Activated CD4-positive, alpha-beta T cell treated with anti-CD3 and anti-CD28 coated beads, Interleukin-2, amount 50 U/mL, for 4 hours (primary cell): ENCODE data around the gene CR1.
"Not testable (repeated sequence)": the region's sequence is repeated elsewhere in the genome, so short reads cannot be mapped to it uniquely, and the experiment has no call there.

Experiments
- DNase-seq, 2 experiments: peaks; one replicate each; pipeline ENCODE4 v3.0.0-alpha.2; 2020

CR1 gene

DNA sequence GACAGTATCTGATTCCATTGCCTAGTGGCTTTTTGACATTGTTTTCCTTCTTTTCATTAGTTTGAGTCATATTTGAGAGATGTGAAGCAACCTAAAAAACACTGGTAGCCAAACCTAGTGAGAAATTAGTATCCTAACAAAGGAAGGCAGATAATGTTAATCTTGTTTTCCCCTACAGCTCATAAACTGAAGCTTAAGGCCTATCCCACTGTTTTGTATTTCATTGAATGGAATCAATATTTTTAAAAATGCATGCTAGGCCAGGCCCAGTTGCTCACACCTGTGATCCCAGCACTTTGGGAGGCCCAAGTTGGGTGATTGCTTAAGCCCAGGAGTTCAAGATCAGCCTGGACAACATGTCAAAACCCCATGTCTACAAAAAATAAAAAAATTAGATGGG lies 150.2 kb downstream of the CR1 start:
- no peak for DNase-seq

DNA sequence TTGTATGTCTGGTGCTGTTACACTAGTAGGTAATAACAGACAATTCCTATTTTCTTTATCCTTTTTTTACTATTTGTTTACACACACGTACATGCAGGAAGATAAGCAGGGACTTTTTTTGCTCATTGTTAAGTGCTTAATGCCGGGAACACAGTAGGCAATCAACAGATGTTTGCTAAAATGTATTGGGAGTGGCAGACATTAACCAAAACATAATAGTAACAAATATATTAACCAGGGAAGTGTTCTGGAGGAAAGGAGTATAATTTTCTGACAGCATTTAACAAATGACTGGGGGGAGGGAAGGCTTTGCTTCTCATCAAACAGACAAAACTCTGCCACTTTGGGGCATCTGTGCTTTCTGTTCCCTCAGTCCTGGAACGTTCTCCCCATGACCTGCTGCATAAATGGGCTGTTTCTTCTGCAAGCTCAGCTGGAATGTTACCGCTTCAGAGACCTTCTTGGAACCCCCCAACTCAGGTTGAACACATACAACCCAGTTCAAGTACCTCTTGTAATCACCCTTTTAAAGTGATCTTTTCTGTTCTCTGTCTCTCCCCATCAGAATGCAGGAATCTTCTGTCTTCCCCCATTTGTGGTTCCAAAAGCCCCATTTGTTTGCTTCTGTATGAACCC lies 151.1 kb downstream of the CR1 start:
- no peak for DNase-seq

DNA sequence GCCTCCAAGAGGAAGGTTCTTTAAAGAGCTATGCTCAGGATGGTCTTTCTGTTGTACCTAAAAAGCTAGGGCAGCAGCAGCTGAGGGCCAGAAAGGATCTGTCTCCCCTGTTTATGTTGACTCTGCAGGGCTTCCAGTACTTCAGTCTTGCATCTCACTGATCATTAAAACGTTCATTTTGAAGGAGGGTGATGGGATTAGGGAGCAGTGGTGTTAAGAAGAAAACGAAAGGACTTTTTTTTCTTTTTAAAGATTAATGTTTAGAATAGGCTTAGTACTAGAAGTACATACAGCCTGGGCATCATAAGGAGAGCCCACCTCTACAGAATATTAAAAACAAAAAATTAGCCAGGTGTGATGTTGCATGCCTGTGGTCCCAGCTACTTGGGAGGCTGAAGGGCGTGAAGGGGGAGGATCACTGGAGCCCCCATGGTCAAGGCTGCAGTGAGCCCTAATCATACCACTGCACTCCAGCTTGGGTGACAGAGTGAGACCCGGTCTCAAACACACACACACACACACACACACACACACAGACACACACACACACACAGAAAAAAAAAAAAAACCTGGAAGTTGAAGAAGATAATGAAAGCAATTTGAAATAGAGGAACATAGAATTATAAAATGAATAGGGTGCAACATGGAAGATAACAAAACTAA lies 151.8 kb downstream of the CR1 start:
- DNase-seq: no peak

DNA sequence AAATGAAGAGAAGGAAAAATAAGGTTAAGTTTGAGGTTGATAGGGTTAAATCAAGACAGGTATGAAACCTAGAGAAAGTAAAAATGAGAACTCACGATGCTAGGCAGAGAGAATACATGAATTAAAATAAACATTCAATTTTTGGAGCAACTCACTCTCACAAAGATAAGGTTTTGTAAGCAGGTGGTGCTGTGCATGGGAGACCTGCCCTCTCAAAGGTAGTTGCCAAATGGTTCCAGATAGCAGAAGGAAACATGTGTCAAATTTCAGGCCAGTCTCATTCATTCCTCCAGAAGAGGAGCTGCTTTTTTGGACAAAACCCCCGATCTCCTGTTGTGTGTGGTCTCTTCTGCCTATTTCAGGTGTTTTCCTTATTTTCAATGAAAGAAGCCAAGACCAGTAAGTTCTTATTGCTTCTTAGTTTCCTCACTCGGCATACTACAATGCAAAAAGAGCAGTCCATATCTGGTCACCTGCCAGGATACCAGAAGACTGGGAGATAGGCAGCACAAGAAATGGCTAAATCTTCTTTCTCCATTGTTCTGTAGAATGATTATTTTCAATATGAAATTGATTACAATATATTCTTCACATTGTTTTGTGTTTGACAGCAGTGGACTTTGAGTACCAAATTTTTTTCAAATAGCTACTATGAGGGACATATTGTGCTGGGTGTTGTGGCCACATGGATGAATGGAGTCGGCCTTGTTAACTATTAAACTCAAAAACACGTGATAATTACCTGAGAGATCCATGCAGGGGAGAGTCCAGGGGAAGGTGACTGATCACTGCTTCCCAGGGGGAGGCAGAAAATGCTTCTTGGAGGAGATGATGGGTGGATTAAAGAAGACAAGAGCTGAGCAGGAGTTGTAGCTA lies 152.6 kb downstream of the CR1 start:
- no peak for DNase-seq

DNA sequence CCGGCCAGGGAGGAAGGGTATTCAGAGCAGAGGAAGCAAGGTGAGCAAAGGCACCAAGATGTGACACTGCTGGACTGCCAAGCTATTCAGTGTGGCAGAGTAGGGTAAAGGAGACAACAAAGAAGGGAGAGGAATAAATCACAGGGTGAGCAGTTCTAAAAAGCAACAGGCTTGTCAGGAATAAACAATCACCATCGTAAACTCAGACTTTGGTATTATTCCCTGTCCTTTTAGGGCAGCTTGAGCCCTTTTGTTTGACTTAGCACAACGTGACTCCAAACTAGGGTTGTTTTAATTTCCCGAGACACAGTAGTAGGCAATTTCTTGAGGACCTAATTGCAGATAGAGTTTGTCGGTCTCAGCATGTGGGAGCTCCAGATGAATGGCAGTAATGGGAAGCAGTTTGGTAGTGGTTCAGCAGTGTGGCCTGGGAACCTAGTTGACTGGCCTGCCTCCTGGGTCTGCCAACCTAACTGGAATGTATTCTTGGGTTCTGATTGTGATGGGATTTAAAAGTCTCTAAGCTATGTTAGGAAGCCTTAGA lies 153.3 kb downstream of the CR1 start:
- no peak for DNase-seq

DNA sequence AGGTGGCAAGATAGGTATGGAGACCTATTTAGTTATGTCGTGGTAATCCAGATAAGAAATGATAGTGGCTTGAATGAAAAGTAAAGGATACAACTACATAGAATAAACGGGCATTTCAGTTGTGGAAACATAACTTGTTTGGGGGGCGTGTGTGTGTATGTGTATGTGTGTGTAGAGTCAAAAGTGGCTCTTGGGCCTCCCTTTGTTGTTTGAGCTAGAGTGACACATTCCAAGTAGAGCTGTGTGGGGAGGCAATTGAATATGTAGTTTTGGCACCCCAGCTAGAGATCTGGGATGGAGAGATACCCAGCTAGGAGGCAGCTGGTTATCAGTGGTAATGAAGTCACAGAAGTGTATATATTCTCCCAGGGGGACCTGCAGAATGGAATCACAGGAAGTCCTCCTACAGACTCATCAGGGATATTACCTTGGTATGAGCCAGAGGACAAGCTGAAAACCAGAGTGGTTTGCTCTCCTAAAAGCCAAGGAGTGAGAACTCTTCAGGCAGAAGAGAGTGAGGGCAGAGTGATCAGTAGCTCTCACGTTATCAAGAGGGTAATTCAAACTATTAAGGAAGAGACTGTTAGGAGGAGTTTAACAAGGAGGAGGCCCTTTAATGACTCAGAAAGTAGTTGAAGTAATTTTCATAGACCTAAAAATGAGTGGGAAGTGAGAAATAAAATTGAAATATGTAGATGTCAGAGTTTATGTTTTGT lies 154.1 kb downstream of the CR1 start:
- DNase-seq: no peak

DNA sequence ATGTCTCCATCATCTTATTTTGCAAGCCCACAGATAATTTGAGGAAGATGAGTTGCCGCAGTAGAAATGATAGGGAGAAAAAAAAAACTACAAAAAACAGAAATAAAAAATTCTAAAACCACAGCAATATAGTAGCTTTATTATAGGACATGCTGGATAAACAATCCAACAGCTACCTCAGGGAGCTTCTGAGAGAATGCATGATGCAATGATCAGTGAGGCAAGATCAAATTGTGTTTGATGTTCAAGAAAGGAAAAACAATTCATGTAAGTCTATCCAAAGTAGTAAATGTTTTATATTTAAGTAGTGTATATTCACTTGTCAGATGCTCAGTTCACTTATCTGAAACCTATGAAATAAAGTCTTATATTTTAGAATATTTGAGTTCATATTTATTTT lies 155.6 kb downstream of the CR1 start:
- no peak for DNase-seq

DNA sequence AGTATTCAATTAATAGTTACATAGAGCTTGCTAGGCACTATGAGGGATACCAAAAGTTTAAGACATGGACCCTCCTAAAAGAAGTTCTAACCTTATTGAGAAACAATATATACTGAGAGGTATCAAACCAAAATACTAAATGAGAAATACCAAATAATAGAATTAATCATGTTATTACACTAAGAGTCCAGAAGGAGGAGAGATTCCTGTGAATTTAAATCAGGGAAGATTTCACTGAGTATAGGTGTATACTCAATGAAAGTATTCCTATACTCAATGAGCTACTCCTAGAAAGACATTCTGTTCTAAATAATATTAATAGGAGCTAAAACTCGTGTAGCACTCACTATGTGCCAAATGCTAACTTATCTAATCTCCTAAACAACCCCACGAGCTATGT lies 158.4 kb downstream of the CR1 start:
- no peak for DNase-seq

DNA sequence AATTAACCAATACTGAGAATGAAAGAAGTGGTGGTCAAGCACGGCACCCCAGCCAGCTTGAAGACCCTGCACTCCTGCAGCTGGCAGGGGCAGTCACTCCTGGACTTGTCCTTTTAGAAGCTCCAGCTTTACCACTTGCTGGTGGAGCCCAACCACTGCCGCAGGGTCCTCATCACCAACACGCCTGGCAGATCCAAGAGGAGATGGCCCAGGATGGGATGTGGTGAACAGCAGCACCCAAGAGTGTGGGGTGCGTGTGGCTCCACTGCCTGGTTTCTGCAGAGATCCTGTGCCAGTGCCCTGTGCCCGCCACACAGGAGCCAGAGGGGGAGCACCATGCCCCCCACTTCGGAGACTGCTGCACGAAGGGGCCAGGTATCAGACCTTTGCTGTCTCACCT lies 162.5 kb downstream of the CR1 start:
- DNase-seq: no peak

DNA sequence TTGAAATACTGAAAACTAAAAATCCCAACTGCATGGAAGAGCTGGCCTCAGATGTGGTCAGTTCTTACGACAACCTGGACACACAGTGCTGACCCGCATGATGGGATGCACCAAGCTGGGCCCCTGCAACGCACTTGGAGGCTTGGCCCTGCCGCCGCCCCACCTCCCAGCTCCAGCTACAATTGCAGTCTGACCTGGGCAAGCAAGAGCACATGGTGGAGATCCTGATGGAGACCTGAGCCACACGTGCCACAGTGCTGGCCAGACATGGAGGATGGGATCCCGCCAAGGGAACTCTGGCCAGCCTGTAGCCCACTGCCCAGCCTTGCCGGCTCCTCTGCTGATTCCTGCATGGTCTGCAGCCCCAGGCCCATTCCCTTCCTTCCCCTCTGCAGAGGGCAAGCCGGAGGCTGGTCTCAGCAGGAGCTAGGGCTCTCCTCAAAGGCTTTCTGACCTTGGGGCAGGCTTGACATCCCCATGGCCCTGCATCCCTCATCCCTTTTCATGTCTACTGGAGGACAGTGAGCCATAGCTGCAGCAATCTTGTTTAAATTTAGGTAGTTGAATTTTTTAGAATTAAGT lies 163.0 kb downstream of the CR1 start:
- DNase-seq: no peak

DNA sequence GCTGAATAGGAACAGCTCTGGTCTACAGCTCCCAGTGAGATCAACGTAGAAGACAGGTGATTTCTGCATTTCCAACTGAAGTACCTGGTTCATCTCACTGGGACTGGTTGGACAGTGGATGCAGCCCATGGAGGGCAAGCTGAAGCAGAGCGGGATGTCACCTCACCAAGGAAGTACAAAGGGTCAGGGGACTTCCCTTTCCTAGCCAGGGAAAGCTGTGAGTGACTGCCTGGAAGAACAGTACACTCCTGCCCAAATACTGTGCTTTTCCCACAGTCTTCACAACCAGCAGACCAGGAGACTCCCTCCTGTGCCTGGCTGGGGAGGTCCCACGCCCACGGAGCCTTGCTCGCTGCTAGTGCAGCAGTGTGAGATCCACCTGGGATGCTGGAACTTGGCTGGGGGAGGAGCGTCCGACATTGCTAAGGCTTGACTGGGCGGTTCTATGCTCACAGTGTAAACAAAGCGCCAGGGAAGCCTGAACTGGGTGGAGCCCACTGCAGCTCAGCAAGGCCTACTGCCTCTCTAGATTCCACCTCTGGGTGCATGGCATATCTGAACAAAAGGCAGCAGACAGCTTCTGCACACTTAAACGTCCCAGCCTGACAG lies 163.7 kb downstream of the CR1 start:
- DNase-seq: no peak

DNA sequence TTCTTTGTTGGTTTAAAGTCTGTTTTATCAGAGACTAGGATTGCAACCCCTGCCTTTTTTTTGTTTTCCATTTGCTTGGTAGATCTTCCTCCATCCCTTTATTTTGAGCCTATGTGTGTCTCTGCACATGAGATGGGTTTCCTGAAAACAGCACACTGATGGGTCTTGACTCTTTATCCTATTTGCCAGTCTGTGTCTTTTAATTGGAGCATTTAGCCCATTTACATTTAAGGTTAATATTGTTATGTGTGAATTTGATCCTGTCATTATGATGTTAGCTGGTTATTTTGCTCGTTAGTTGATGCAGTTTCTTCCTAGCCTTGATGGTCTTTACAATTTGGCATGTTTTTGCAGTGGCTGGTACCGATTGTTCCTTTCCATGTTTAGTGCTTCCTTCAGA lies 165.5 kb downstream of the CR1 start:
- not testable (repeated sequence) for DNase-seq

DNA sequence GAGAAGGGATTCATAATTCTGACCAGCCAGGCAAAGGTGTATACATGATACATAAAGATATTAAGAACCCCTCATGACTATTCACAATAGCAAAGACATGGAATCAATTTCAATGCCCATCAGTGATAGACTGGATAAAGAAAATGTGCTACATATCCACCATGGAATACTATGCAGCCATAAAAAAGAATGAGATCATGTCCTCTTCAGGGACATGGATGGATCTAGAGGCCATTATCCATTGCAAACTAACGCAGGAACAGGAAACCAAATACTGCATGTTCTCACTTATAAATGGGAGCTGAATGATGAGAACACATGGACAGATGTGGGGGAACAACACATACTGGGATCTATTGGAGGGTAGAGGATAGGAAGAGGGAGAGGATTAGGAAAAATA lies 170.4 kb downstream of the CR1 start:
- no peak for DNase-seq

DNA sequence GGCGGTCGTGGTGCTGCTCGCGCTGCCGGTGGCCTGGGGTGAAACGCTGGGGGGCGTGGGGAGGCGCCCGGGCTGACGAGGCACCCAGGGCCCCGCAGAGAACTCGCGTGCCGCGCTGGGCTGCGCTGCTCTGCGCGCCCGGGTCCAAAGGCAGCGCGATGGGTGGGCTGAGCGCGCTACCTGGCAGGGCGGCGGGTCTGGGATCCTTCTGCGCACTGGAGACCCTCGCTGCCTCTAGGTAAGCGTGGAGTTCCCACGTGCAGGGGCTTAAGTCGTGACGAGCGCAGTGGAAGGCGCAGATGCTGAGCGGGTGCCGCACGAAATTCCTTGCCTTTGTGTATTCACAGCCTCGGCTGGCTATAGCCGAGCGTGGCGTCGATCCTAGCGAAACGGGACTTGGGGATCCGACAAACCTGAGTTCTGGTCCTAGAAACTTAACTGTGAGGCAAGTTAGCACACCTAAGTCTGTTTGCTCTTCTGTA lies 173.6 kb downstream of the CR1 start:
- no peak for DNase-seq

DNA sequence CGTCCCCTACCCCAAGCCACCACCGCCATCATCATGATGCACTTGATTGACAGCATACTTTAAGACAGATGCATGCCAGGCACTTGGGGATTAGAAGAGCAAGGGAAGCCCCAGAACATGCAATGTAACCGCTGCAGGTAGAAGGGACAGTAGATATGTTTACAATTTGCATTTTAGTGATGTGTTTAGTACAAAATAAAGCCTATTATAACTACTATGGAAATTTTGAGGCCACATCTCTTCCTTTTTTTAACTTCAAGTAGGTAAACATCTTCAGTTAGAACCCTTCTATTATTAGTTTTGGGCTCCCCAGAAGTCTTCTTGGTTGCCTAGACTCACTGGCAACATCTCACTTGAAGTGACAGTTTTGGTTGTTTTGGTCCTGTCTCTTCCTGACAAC lies 174.2 kb downstream of the CR1 start:
- DNase-seq: no peak

DNA sequence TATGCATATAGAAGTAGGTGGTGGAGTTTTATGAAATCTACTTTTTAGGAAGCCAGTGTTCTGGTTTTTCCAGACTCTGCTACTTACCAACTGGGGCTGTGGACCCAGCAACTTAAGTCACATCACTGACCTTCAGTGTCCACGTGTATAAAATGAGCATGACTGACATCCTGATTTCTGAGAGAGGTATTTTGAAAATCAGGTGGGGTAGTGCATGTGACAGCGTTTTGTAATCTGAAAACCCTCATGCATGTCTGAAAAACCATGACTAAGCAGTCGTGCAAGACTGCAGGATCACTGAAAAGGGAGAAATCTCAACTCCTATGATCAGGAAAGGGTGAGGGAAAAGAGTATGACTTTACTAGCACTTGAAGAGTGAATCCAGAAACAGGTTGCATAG lies 175.0 kb downstream of the CR1 start:
- no peak for DNase-seq

DNA sequence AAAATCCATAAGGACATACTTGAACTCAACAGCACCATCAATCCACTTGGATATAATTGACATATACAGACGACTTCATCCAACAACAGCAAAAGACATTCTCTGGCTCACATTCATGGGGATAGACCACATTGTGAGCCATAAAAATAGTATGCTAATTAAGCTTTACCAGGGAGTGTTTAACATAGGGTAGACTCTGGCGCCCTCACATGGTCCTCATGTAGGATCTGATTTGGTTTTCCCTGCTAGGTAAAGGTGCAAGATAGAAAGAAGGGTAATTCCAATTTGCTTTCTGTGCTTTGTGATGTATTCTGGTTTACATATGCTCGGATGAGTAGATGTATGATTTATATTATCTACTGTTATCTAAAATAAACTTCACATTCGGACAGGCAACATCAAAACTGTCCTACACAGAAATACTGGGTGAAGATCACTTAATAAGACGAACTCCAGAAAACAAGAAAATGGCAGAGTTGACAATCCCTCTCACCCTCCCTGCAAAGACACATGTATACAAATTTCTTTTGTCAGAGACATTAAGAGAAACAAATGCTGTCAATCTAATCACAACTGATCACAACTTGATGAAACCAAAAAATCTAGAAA lies 176.7 kb downstream of the CR1 start:
- no peak for DNase-seq

DNA sequence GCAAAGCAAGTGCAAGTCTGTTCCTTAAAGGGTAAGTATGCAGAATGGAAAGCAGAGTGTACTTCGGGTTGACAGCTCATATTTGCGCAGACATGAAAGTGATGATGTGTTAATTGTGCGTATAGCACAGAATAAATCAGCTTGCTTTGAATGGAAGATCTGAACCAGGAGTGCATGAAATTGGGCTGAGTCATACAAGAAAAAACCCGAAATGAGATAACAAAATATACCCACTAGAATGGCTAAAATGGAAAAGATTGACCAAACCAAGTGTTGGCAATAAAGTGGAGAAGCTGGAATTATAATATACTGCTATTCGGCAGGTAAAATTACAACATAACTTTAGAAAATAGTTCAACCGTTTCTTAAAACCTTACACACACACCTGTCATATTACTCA lies 177.4 kb downstream of the CR1 start:
- DNase-seq: no peak

DNA sequence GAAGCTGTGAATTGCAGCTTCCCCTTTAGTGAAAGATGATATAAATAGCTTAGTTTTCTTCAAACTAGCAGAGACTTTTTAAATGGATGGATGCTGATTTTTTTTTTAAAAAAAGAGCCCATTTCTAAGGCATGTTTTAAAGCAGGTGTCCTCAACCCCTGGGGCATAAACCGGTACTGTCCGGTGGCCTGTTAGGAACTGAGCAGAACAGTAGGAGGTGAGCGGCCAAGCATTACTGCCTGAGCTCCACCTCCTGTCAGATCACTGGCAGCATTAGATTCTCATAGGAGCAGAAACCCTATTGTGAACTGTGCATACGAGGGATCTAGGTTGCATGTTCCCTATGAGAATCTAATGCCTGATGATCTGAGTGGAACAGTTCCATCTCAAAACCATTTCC lies 180.2 kb downstream of the CR1 start:
- no peak for DNase-seq

DNA sequence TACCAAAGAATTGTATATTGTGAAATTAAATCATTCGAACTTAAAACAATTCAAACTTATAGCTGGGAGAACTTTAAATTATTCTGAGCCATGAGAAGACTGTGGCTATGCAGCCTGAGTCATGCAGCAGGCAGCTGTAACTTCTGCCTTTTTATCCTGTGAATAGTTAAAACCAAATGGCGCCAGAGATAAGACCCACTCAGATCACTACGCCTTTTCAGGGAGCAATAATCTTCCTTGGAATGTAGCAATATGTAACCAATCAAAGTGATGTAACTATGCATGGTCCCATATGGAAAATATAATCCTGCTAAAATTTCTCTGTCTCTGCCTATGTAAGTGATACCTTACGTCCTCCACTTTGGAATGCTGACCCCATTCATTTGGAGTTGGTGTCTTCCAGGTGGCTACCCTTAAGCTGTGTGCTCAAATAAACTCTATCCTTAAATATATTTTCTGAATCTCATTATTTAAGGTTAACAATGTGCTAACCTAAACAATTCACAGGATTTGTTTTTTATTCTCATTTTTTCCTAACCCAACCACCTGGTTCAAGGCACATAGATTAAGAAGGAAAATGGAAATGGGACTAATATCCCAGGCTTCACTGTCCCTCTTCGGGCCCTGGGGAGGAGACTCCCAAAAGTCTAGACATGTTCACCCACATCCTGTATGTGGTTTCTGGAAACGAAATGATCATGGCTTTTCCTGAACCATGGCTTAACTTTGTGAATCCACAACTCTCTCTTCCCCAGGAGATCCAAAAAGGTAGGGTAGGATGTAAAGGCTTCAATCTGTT lies 184.8 kb downstream of the CR1 start:
- DNase-seq: not testable (repeated sequence)
